HepG2 (cell line): ENCODE data around the gene SCT. TPM values are rescaled to one million over a fixed set of nuclear protein-coding genes. Genes with fewer than 3 reads are reported as not detected.

Source experiments
- ATAC-seq: fragments of 200-7000 bp; cut with Tn5 transposase; 3 replicates; pipeline ENCODE4 v1.9.1; 2020; ENCODE audit warnings: mild to moderate bottlenecking, moderate library complexity
- BruUV-seq: library from RNA; stranded (reverse); fragments of 400-500 nt; replicated peaks from 2 replicates; lab custom pipeline; 2021; lab: Mats Ljungman, UMichigan
- CTCF ChIA-PET: fragments of 300-600 bp; formaldehyde crosslinking; extraction: SDS; loops from one replicate; lab custom pipeline; 2021; ENCODE audit warnings: low total read pairs, inconsistent platforms, low intra/inter-chr PET ratio; lab: Yijun Ruan, JAX
- POLR2A ChIA-PET: fragments of 350-600 bp; sonication (Branson Sonifier 250); formaldehyde crosslinking; loops from one replicate; lab custom pipeline; 2020; ENCODE audit warnings: antibody characterized with exemption, inconsistent platforms; lab: Yijun Ruan, JAX
- DNase-seq: peaks from one replicate; pipeline ENCODE4 v3.0.0-alpha.2; 2015; ENCODE audit warnings: low spot score
- FAIRE-seq: peaks from 3 replicates; lab custom pipeline; 2011; peaks lifted over from hg19 to GRCh38; lab: Jason Lieb, UNC
- H2AFZ ChIP-seq: one replicate; pipeline ENCODE4 v1.6.1; 2011; ENCODE audit warnings: low read length, inconsistent platforms
- H3K27ac ChIP-seq: fragments of 300-600 bp; 3 replicates; pipeline ENCODE4 v1.8.0; 2011; ENCODE audit warnings: mixed run types, mild to moderate bottlenecking, mixed read lengths, low read length, inconsistent platforms; ENCODE audit not compliant: insufficient read depth; ENCODE audit errors: extremely low read length
- H3K27me3 ChIP-seq, 2 experiments: fragments of 200-600 bp in 1 of 2; 2 replicates in 1 of 2; 3 replicates in 1 of 2; pipeline versions ENCODE4 v1.6.0 to v1.8.0; 2011; ENCODE audit warnings: low read length in 2 of 2, mild to moderate bottlenecking in 2 of 2, moderate library complexity in 2 of 2, inconsistent platforms in 1 of 2; ENCODE audit not compliant: insufficient read depth in 2 of 2, control insufficient read depth in 1 of 2
- H3K36me3 ChIP-seq, 2 experiments: fragments of 200-600 bp in 1 of 2; replicated peaks in 1 of 2; 2 replicates in 1 of 2; 3 replicates in 1 of 2; pipeline versions ENCODE4 v1.5.1 to v1.8.0; 2011; ENCODE audit warnings: low read length in 2 of 2, inconsistent platforms in 1 of 2; ENCODE audit not compliant: insufficient read depth in 2 of 2, control insufficient read depth in 1 of 2
- H3K4me1 ChIP-seq: 2 replicates; pipeline ENCODE4 v1.5.1; 2012; ENCODE audit warnings: low read length, inconsistent platforms; ENCODE audit not compliant: insufficient read depth
- H3K4me2 ChIP-seq: 2 replicates; pipeline ENCODE4 v1.6.0; 2011; ENCODE audit warnings: low read depth, low read length, inconsistent platforms
- H3K4me3 ChIP-seq, 3 experiments: fragments of 200-600 bp in 1 of 3; sonication (generic), shearing (Covaris generic) in 1 of 3; replicated peaks in 1 of 3; 2 replicates each; pipeline ENCODE4 v1.5.1; 2011 to 2016; ENCODE audit warnings: low read length in 3 of 3, inconsistent platforms in 2 of 3, low read depth in 2 of 3, mild to moderate bottlenecking in 2 of 3, control low read depth in 1 of 3, mixed read lengths in 1 of 3; ENCODE audit not compliant: insufficient read depth in 1 of 3
- H3K79me2 ChIP-seq: one replicate; pipeline ENCODE4 v1.6.1; 2011; ENCODE audit warnings: low read length, inconsistent platforms; ENCODE audit not compliant: insufficient read depth
- H3K9ac ChIP-seq: 2 replicates; pipeline ENCODE4 v1.6.0; 2011; ENCODE audit warnings: mild to moderate bottlenecking, low read depth, low read length, inconsistent platforms; ENCODE audit not compliant: insufficient read depth
- H3K9me3 ChIP-seq: 2 replicates; pipeline ENCODE4 v1.5.1; 2012; ENCODE audit warnings: mild to moderate bottlenecking, low read length
- H4K20me1 ChIP-seq: 2 replicates; pipeline ENCODE4 v1.6.0; 2011; ENCODE audit warnings: inconsistent platforms, mild to moderate bottlenecking, low read length, moderate library complexity; ENCODE audit not compliant: insufficient read depth
- AGO2 ChIP-seq: fragments of 200-400 bp; formaldehyde crosslinking; optimal IDR thresholded peaks from 2 replicates; pipeline ENCODE3; 2017; ENCODE audit warnings: mild to moderate bottlenecking, low read depth, low read length, moderate library complexity
- HDAC6 ChIP-seq: fragments of 200-600 bp; sonication (generic); IDR thresholded peaks from 2 replicates; pipeline ENCODE4 v1.7.0; 2017; ENCODE audit warnings: mild to moderate bottlenecking, antibody characterized with exemption, low read length, low read depth
- RBM22 ChIP-seq: fragments of 200-400 bp; formaldehyde crosslinking; optimal IDR thresholded peaks from 2 replicates; pipeline ENCODE3; 2017; ENCODE audit warnings: mild to moderate bottlenecking, low read length, moderate library complexity
- ZBTB33 ChIP-seq: sonication (generic); formaldehyde crosslinking; IDR thresholded peaks from 2 replicates; pipeline ENCODE4 v1.4.0; 2020; ENCODE audit warnings: missing genetic modification reagents
- ZNF12 ChIP-seq: sonication (generic); formaldehyde crosslinking; IDR thresholded peaks from 2 replicates; pipeline ENCODE4 v1.5.0; 2020; ENCODE audit warnings: missing genetic modification reagents
- ZNF570 ChIP-seq: sonication (generic); formaldehyde crosslinking; IDR thresholded peaks from 2 replicates; pipeline ENCODE4 v1.4.0; 2020; ENCODE audit warnings: mild to moderate bottlenecking, missing genetic modification reagents, borderline replicate concordance
- WGBS: methylation state at CpG from one replicate; pipeline ENCODE4 v1.1.6; 2017; ENCODE audit warnings: low lambda C conversion rate; 5-methylcytosine and 5-hydroxymethylcytosine counted together
- in situ Hi-C: cut with HindIII; loops from 2 replicates; pipeline ENCODE4 v1.10.0; 2017; ENCODE audit warnings: low pct_unique_long_range_greater_than_20kb; ENCODE audit not compliant: extremely low pct_ligation_motif_present
- intact Hi-C: fragments of 100-400 bp; cut with micrococcal nuclease; formaldehyde crosslinking; loops from one replicate; pipeline ENCODE4 v1.10.0; 2022; ENCODE audit not compliant: unreplicated experiment
- polyA plus RNA-seq, 8 experiments: library from polyadenylated mRNA; depleted of rRNA in 3 of 8; stranded (reverse) in 7 of 8; unstranded in 1 of 8; fragments of >200 nt; fragmentation: Illumina TruSeq in 4 of 8; extraction: Trizol in 4 of 8; gene quantifications; 2 replicates each; pipeline versions ENCODE4 v1.2.1 to v1.2.3, GENCODE V29; 2011 to 2016; ENCODE audit warnings: low read depth in 4 of 8, missing spikeins in 1 of 8, mixed read lengths in 1 of 8; ENCODE audit not compliant: insufficient read depth in 1 of 8
- total RNA-seq, 5 experiments: library from RNA; depleted of rRNA; stranded (reverse); fragments of >200 nt; fragmentation: Illumina TruSeq; extraction: Trizol; gene quantifications; 2 replicates each; pipeline ENCODE4 v1.2.3, GENCODE V29; 2016; ENCODE audit warnings: low read depth in 1 of 5

SCT gene
- total and polyA plus RNA-seq, 2 of the 13 experiments (the other 11 are each of a cell fraction or from before 2014, with no cell fraction given), result not detected

GRCh38 chr11:584287-584686, 42.7 kb downstream of the SCT start:
- Histone ChIP-seq H2AFZ (no peak overlapping the region), H3K9ac (no peak overlapping the region), H3K4me1 (peaks cover 68% of the 10 kb centered on the region), H3K4me2 (no peak overlapping the region), H3K4me3 (no peak overlapping the region), H4K20me1 (peaks cover 39% of the 10 kb centered on the region), H3K9me3 (no peaks in the 10 kb centered on the region), H3K27ac (no peak overlapping the region), H3K27me3 (no peaks in the 10 kb centered on the region), H3K79me2 (peaks cover 54% of the 10 kb centered on the region), H3K36me3 (peaks cover 18 to 44% of the 10 kb centered on the region in 2 experiments)
- ChIA-PET POLR2A (no interaction called here), CTCF (no interaction called here)
- no peak for ATAC-seq
- no peak for FAIRE-seq
- intact Hi-C loops, result no loop called here
- TF ChIP-seq ZNF570 (CRISPR knock-in tag) (no peak), ZBTB33 (CRISPR knock-in tag) (0 out of 2 replicates have a peak, but pooled peaks have one; percentile 26), AGO2 (peak; percentile 63)
- in situ Hi-C loops, result no loop called here
- BruUV-seq, result no TSS peak
- DNase-seq, result no peak
- 97% methylated on average over 10 of the region's 10 CpGs for WGBS

- Histone ChIP-seq H3K79me2 (peaks cover 71% of the 10 kb centered on the region), H3K4me1 (peaks cover 65% of the 10 kb centered on the region), H4K20me1 (peaks cover 53% of the 10 kb centered on the region), H3K36me3 (peaks cover 12 to 34% of the 10 kb centered on the region in 2 experiments), H2AFZ (no peak overlapping the region), H3K9ac (no peak overlapping the region), H3K4me3 (no peak overlapping the region), H3K27ac (no peak overlapping the region), H3K4me2 (no peak overlapping the region), H3K27me3 (no peaks in the 10 kb centered on the region; a peak in 1 of 5 replicates), H3K9me3 (no peaks in the 10 kb centered on the region)
- intact Hi-C loops (no loop called here), in situ Hi-C loops (no loop called here)
- TF ChIP-seq RBM22, result peak; percentile 32
- TF ChIP-seq HDAC6, result no peak
- no peak for TF ChIP-seq ZNF12
- WGBS, result 93% methylated on average over 17 of the region's 17 CpGs
- ChIA-PET POLR2A (no interaction called here), CTCF (no interaction called here)
- FAIRE-seq (no peak), DNase-seq (no peak), ATAC-seq (no peak)
- BruUV-seq, result TSS peak; percentile 28
Measured at GRCh38 chr11:581752-582151, 45.2 kb downstream of the SCT start.
